ENCODE results near the gene GAS2L3. TPM values are rescaled to one million over a fixed set of nuclear protein-coding genes. Genes with fewer than 3 reads are reported as not detected.

The GAS2L3 gene
- total RNA-seq, 1 donor from 2014 or later = 2.5 TPM

DNA sequence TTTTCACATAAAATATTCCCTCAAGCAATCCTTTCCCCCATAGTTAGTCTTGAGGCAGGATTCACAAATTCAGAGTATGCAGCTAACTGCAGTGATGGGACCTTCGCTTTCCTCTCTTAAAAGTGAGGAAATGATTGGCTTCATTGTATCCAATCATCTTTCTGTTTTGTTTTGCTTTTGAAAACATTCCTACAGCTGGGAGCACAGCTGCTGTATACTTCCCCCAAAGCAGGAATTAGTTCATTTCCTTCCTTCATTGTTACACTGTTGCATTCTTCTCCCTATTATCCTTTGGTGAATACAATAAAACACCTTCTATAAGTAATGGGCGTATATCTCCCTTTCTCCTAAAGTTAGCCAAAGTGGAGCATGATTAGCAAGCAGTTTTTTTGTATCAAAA, 9.4 kb upstream of the GAS2L3 start:
- TF ChIP-seq POLR2A (IDR thresholded peaks at IDR 0.05) = no peak
- TF ChIP-seq, protein P1, sequence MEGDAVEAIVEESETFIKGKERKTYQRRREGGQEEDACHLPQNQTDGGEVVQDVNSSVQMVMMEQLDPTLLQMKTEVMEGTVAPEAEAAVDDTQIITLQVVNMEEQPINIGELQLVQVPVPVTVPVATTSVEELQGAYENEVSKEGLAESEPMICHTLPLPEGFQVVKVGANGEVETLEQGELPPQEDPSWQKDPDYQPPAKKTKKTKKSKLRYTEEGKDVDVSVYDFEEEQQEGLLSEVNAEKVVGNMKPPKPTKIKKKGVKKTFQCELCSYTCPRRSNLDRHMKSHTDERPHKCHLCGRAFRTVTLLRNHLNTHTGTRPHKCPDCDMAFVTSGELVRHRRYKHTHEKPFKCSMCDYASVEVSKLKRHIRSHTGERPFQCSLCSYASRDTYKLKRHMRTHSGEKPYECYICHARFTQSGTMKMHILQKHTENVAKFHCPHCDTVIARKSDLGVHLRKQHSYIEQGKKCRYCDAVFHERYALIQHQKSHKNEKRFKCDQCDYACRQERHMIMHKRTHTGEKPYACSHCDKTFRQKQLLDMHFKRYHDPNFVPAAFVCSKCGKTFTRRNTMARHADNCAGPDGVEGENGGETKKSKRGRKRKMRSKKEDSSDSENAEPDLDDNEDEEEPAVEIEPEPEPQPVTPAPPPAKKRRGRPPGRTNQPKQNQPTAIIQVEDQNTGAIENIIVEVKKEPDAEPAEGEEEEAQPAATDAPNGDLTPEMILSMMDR (IDR thresholded peaks at IDR 0.05) = no peak
- TF ChIP-seq POLR2AphosphoS5 (IDR thresholded peaks at IDR 0.05; ENCODE audit: insufficient read depth in 1 of 2, low read depth in 1 of 2) = no peak
- DNase-seq (ENCODE audit: extremely low spot score in 2 of 2) = no peak
- intact Hi-C loops (cut with DNase I) = no loop called here

GRCh38 chr12:100564905-100565467, 8.5 kb upstream of the GAS2L3 start:
- Histone ChIP-seq H3K27me3 (no peaks in the 10 kb centered on the region), H3K4me3 (no peak overlapping the region), H3K36me3 (no peaks in the 10 kb centered on the region), H3K4me1 (no peaks in the 10 kb centered on the region), H3K27ac (no peak overlapping the region), H3K9me3 (no peaks in the 10 kb centered on the region)
- DNase-seq (ENCODE audit: extremely low spot score in 2 of 2) = no peak
- TF ChIP-seq POLR2A (IDR thresholded peaks at IDR 0.05) = no peak
- TF ChIP-seq POLR2AphosphoS5 (IDR thresholded peaks at IDR 0.05; ENCODE audit: insufficient read depth in 1 of 2, low read depth in 1 of 2) = no peak
- TF ChIP-seq, protein P1 (IDR thresholded peaks at IDR 0.05) = no peak
- intact Hi-C loops (cut with DNase I) = no loop called here

More for the DNA sequence above, 9.4 kb upstream of the GAS2L3 start:
- H3K4me1 ChIP-seq = no peaks in the 10 kb centered on the region
- no peaks in the 10 kb centered on the region for H3K36me3 ChIP-seq
- H3K9me3 ChIP-seq = no peaks in the 10 kb centered on the region
- H3K4me3 ChIP-seq = no peak overlapping the region
- H3K27me3 ChIP-seq = no peaks in the 10 kb centered on the region
- H3K27ac ChIP-seq = no peak overlapping the region

DNA sequence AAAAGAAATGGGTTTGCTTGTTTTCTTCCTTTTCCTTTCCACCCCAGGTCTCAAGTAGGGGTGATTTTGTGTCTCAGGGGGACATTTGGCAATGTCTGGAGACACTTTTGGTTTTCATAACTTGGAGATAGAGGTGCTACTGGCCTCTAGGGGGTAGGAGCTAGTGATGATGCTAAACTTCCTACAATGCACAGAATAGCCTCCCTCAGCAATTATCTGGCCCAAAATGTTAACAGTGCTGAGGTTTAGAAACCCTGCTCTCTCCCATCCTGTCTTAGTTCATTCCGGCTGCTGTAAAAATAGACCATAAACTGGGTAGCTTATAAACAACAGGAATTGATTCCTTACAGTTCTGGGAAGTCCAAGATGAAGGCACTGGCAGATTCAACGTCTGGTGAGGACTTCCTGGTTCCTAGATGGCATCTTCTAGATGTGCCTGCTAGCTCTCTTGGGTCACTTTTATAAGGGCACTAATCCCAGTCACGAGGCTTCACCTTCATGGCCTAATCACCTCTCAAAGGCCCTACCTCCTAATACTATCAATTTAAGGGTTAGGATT, 7.4 kb upstream of the GAS2L3 start:
- DNase-seq (ENCODE audit: extremely low spot score in 2 of 2) = no peak
- no peaks in the 10 kb centered on the region for H3K4me1 ChIP-seq
- H3K4me3 ChIP-seq = no peak overlapping the region
- no peak overlapping the region for H3K27ac ChIP-seq
- H3K9me3 ChIP-seq = no peaks in the 10 kb centered on the region
- H3K27me3 ChIP-seq = no peaks in the 10 kb centered on the region
- H3K36me3 ChIP-seq = no peaks in the 10 kb centered on the region
- intact Hi-C loops (cut with DNase I) = no loop called here
- TF ChIP-seq POLR2A (IDR thresholded peaks at IDR 0.05) (no peak), POLR2AphosphoS5 (IDR thresholded peaks at IDR 0.05; ENCODE audit: insufficient read depth in 1 of 2, low read depth in 1 of 2) (no peak)
- TF ChIP-seq, protein P1 (IDR thresholded peaks at IDR 0.05) = no peak

GRCh38 chr12:100566887-100567637, 6.4 kb upstream of the GAS2L3 start:
- intact Hi-C loops (cut with DNase I) = no loop called here
- H3K4me3 ChIP-seq = no peak overlapping the region
- H3K9me3 ChIP-seq = no peaks in the 10 kb centered on the region
- TF ChIP-seq POLR2A (IDR thresholded peaks at IDR 0.05) = no peak
- TF ChIP-seq POLR2AphosphoS5 (IDR thresholded peaks at IDR 0.05; ENCODE audit: insufficient read depth in 1 of 2, low read depth in 1 of 2) = no peak
- no peaks in the 10 kb centered on the region for H3K36me3 ChIP-seq
- no peak overlapping the region for H3K27ac ChIP-seq
- DNase-seq (ENCODE audit: extremely low spot score in 2 of 2) = no peak
- no peaks in the 10 kb centered on the region for H3K4me1 ChIP-seq
- no peaks in the 10 kb centered on the region for H3K27me3 ChIP-seq

- Histone ChIP-seq H3K4me1 (no peaks in the 10 kb centered on the region), H3K36me3 (no peaks in the 10 kb centered on the region), H3K4me3 (no peak overlapping the region), H3K27ac (no peak overlapping the region), H3K27me3 (no peaks in the 10 kb centered on the region), H3K9me3 (no peaks in the 10 kb centered on the region)
- TF ChIP-seq, protein P1 (IDR thresholded peaks at IDR 0.05) = no peak
- TF ChIP-seq POLR2A (IDR thresholded peaks at IDR 0.05) (no peak), POLR2AphosphoS5 (IDR thresholded peaks at IDR 0.05; ENCODE audit: insufficient read depth in 1 of 2, low read depth in 1 of 2) (no peak)
- DNase-seq (ENCODE audit: extremely low spot score in 2 of 2) = no peak
- intact Hi-C loops (cut with DNase I) = no loop called here
These were observed 5.5 kb upstream of the GAS2L3 start for GRCh38 chr12:100567945-100568344.
